Liver (tissue), 9 donors: ENCODE results near the gene GOPC. TPM values are rescaled to one million over a fixed set of nuclear protein-coding genes. Genes with fewer than 3 reads are reported as not detected.
A peak's percentile ranks its signal among the peaks of the same experiment; 100 is the strongest.

Experiments used
- DNase-seq: peaks from one replicate; pipeline ENCODE4 v3.0.0-alpha.2; 2017; ENCODE audit warnings: low spot score
- H3K27ac ChIP-seq, 2 donors: one replicate each; pipeline ENCODE4 v1.7.0; 2013; ENCODE audit warnings: inconsistent platforms in 2 of 2, low read length in 2 of 2, control low read depth in 1 of 2, low read depth in 1 of 2, mild to moderate bottlenecking in 1 of 2
- H3K27me3 ChIP-seq, 4 donors: one replicate each; pipeline versions ENCODE4 v1.6.1 to v1.7.0; 2013; ENCODE audit warnings: low read length in 3 of 4, inconsistent platforms in 1 of 4, mild to moderate bottlenecking in 1 of 4, moderate library complexity in 1 of 4; ENCODE audit not compliant: control insufficient read depth in 4 of 4, insufficient read depth in 4 of 4
- H3K36me3 ChIP-seq, 4 donors: one replicate each; pipeline versions ENCODE4 v1.6.1 to v1.7.0; 2013; ENCODE audit warnings: low read length in 3 of 4, mild to moderate bottlenecking in 3 of 4, low read depth in 1 of 4, moderate library complexity in 1 of 4; ENCODE audit not compliant: control insufficient read depth in 4 of 4, insufficient read depth in 3 of 4
- H3K4me1 ChIP-seq, 4 donors: one replicate each; pipeline versions ENCODE4 v1.6.1 to v1.7.0; 2013; ENCODE audit warnings: low read length in 3 of 4, mild to moderate bottlenecking in 3 of 4, moderate library complexity in 1 of 4; ENCODE audit not compliant: control insufficient read depth in 4 of 4, insufficient read depth in 4 of 4
- H3K4me3 ChIP-seq, 3 donors: one replicate each; pipeline versions ENCODE4 v1.6.1 to v1.7.0; 2013; ENCODE audit warnings: low read length in 3 of 3, control low read depth in 1 of 3, low read depth in 1 of 3, mild to moderate bottlenecking in 1 of 3
- H3K9ac ChIP-seq, 2 donors: one replicate each; pipeline ENCODE4 v1.7.0; 2013; ENCODE audit warnings: low read length in 2 of 2, mild to moderate bottlenecking in 2 of 2, moderate library complexity in 2 of 2, control low read depth in 1 of 2, low read depth in 1 of 2
- H3K9me3 ChIP-seq, 4 donors: one replicate each; pipeline versions ENCODE4 v1.6.1 to v1.7.0; 2013; ENCODE audit warnings: low read length in 3 of 4; ENCODE audit not compliant: control insufficient read depth in 4 of 4
- EGR1 ChIP-seq, 2 donors: IDR thresholded peaks; 2 replicates each; pipeline ENCODE4 v1.6.1; 2016 to 2018; ENCODE audit warnings: antibody characterized with exemption in 2 of 2, low read depth in 2 of 2
- FOXA1 ChIP-seq: IDR thresholded peaks from 2 replicates; pipeline ENCODE4 v1.6.1; 2016; ENCODE audit warnings: antibody characterized with exemption
- FOXA2 ChIP-seq: IDR thresholded peaks from 2 replicates; pipeline ENCODE4 v1.6.1; 2016; ENCODE audit warnings: antibody characterized with exemption
- GABPA ChIP-seq, 2 donors: IDR thresholded peaks in 1 of 2; conservative IDR thresholded peaks in 1 of 2; 2 replicates each; pipeline ENCODE4 v1.6.1; 2016; ENCODE audit warnings: antibody characterized with exemption in 2 of 2, mild to moderate bottlenecking in 1 of 2, moderate library complexity in 1 of 2
- HNF4A ChIP-seq, 2 donors: conservative IDR thresholded peaks; 2 replicates each; pipeline ENCODE4 v1.6.1; 2016; ENCODE audit warnings: antibody characterized with exemption in 2 of 2, mild to moderate bottlenecking in 2 of 2
- HNF4G ChIP-seq: IDR thresholded peaks from 2 replicates; pipeline ENCODE4 v1.6.1; 2016; ENCODE audit warnings: antibody characterized with exemption
- NR2F2 ChIP-seq: IDR thresholded peaks from 2 replicates; pipeline ENCODE4 v1.6.1; 2016; ENCODE audit warnings: antibody characterized with exemption
- RAD21 ChIP-seq, 2 donors: IDR thresholded peaks; 2 replicates each; pipeline ENCODE4 v1.6.1; 2016; ENCODE audit warnings: antibody characterized with exemption in 2 of 2, mild to moderate bottlenecking in 2 of 2
- RXRA ChIP-seq, 2 donors: IDR thresholded peaks; 2 replicates each; pipeline ENCODE4 v1.6.1; 2017 to 2018; ENCODE audit warnings: antibody characterized with exemption in 2 of 2, mild to moderate bottlenecking in 1 of 2
- YY1 ChIP-seq: IDR thresholded peaks from 2 replicates; pipeline ENCODE4 v1.6.1; 2016; ENCODE audit warnings: antibody characterized with exemption, mild to moderate bottlenecking
- WGBS: extraction: QIAGEN DNeasy Blood & Tissue Kit; methylation state at CpG from one replicate; pipeline ENCODE4 v1.1.7; 2013; 5-methylcytosine and 5-hydroxymethylcytosine counted together
- polyA plus RNA-seq, 2 donors: library from polyadenylated mRNA; stranded (reverse) in 1 of 2; unstranded in 1 of 2; fragments of 200-250 nt in 1 of 2; fragments of >200 nt in 1 of 2; fragmentation: Nextera tagmentation in 1 of 2; extraction: Ambion mirVana in 1 of 2; gene quantifications; one replicate each; pipeline versions ENCODE4 v1.2.1 to v1.2.3, GENCODE V29; 2013 to 2015
- total RNA-seq, 2 donors: library from RNA; depleted of rRNA; stranded (reverse); fragments of >200 nt; gene quantifications; one replicate each; pipeline ENCODE4 v1.2.3, GENCODE V29; 2014
- TF ChIP-seq, protein P1 (sequence below): IDR thresholded peaks from 2 replicates; pipeline ENCODE4 v1.6.1; 2016; ENCODE audit warnings: antibody characterized with exemption
- TF ChIP-seq, protein P2 (sequence below): IDR thresholded peaks from 2 replicates; pipeline ENCODE4 v1.6.1; 2016; ENCODE audit warnings: antibody characterized with exemption
- TF ChIP-seq, protein P3 (sequence below): IDR thresholded peaks from 2 replicates; pipeline ENCODE4 v1.6.1; 2016; ENCODE audit warnings: antibody characterized with exemption, mild to moderate bottlenecking
- TF ChIP-seq, protein P4 (sequence below): fragments of 150-350 bp; IDR thresholded peaks from 2 replicates; pipeline ENCODE4 v1.5.1; 2017; ENCODE audit warnings: improper control_type of control experiment, low read depth, low read length; ENCODE audit not compliant: missing input control
- TF ChIP-seq, protein P5 (sequence below): IDR thresholded peaks from 2 replicates; pipeline ENCODE4 v1.6.1; 2016; ENCODE audit warnings: antibody characterized with exemption
- donor health status: healthy.
- donor health status: healthy.
- donor health status: healthy.
- donor health status: healthy.
- donor health status: healthy.

The GOPC gene
- total and polyA plus RNA-seq, 4 donors, result 7.4 to 17.8 (median 11.4) TPM

DNA sequence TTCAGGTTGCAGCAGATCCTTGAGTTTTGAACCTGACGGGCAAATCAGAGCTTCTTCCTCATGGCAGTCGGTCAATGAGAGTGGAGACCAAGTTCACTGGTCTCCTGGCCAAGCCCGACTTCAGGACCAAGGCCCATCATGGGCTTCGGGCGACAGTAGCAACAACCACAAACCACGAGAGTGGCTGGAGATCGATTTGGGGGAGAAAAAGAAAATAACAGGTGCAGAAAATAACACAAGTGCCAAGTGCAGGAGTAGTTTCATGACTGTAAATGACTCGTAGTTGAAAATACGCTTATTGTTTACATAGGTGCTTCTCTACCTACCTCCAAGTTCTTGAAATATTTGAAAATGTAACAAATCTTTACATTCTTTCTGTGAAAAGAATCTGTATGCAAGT is 63.7 kb downstream of the GOPC start:
- WGBS, result 92% methylated on average over 9 of the region's 9 CpGs
- DNase-seq, result no peak
- Histone ChIP-seq H3K36me3 (peaks cover 0 to 20% (median 6%) of the 10 kb centered on the region in 4 donors), H3K4me1 (peaks cover 4 to 15% (median 10%) of the 10 kb centered on the region in 4 donors), H3K27me3 (no peaks in the 10 kb centered on the region), H3K4me3 (no peak overlapping the region), H3K9ac (no peak overlapping the region), H3K27ac (no peak overlapping the region), H3K9me3 (no peaks in the 10 kb centered on the region)
- no peak for TF ChIP-seq HNF4G
- no peak for TF ChIP-seq EGR1 (IDR thresholded peaks at IDR 0.05; ENCODE audit: low read depth in 2 of 2)
- TF ChIP-seq, protein P1, sequence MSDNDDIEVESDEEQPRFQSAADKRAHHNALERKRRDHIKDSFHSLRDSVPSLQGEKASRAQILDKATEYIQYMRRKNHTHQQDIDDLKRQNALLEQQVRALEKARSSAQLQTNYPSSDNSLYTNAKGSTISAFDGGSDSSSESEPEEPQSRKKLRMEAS, result no peak

DNA sequence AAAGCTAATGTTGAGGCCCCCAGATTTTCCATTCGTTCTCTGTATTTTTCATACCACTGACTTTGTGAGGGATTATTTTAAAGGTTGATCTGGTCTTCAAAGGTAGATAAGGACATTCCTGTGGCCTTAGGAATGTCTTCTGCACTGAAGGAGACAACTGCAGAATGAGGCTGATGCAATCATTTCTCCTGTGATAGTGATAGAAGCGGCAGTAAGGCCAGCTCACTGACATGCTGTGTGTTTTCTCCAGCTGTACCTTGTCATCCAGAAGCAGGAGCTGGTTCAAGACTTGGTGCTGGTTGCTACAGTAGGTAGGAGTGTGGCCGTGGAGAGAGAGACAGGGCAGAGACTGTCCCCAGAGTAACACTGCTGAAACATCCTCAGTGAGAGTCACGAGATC is 66.0 kb downstream of the GOPC start:
- no peaks in the 10 kb centered on the region for H3K27me3 ChIP-seq

DNA sequence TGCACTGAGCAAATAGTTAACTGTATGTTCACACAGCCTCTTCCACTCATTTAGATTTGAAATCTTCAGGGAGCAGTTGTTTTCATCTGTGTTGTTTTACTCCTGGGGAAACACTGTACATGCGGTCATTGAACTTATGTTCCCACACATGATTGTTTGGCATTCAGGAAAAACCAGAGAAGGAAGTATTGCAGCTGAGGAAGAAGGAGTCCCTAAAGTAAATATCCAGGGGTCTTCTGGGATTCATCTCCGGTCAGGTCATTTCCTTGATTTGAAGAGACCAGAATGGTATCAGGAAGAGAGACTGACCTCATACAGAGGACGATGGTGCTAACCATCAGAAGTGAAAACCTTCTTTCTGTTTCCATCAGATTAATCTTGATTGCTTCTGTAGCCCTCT is 67.3 kb downstream of the GOPC start:
- H3K9ac ChIP-seq, result no peak overlapping the region
- H3K4me3 ChIP-seq, result no peak overlapping the region
- WGBS, result 23% methylated on average over 3 of the region's 3 CpGs
- peaks cover 0 to 5% (median 2%) of the 10 kb centered on the region in 4 donors for H3K36me3 ChIP-seq
- no peaks in the 10 kb centered on the region for H3K9me3 ChIP-seq
- peaks cover 10 to 30% (median 22%) of the 10 kb centered on the region in 4 donors for H3K4me1 ChIP-seq
- H3K27me3 ChIP-seq, result no peaks in the 10 kb centered on the region
- DNase-seq, result no peak
- peak overlapping the region; percentile 21 to 58 for H3K27ac ChIP-seq
- TF ChIP-seq, protein P2, sequence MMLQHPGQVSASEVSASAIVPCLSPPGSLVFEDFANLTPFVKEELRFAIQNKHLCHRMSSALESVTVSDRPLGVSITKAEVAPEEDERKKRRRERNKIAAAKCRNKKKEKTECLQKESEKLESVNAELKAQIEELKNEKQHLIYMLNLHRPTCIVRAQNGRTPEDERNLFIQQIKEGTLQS, result no peak
- no peak for TF ChIP-seq FOXA2
- TF ChIP-seq, protein P3, sequence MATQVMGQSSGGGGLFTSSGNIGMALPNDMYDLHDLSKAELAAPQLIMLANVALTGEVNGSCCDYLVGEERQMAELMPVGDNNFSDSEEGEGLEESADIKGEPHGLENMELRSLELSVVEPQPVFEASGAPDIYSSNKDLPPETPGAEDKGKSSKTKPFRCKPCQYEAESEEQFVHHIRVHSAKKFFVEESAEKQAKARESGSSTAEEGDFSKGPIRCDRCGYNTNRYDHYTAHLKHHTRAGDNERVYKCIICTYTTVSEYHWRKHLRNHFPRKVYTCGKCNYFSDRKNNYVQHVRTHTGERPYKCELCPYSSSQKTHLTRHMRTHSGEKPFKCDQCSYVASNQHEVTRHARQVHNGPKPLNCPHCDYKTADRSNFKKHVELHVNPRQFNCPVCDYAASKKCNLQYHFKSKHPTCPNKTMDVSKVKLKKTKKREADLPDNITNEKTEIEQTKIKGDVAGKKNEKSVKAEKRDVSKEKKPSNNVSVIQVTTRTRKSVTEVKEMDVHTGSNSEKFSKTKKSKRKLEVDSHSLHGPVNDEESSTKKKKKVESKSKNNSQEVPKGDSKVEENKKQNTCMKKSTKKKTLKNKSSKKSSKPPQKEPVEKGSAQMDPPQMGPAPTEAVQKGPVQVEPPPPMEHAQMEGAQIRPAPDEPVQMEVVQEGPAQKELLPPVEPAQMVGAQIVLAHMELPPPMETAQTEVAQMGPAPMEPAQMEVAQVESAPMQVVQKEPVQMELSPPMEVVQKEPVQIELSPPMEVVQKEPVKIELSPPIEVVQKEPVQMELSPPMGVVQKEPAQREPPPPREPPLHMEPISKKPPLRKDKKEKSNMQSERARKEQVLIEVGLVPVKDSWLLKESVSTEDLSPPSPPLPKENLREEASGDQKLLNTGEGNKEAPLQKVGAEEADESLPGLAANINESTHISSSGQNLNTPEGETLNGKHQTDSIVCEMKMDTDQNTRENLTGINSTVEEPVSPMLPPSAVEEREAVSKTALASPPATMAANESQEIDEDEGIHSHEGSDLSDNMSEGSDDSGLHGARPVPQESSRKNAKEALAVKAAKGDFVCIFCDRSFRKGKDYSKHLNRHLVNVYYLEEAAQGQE, result peak; percentile 43
- TF ChIP-seq, protein P4, sequence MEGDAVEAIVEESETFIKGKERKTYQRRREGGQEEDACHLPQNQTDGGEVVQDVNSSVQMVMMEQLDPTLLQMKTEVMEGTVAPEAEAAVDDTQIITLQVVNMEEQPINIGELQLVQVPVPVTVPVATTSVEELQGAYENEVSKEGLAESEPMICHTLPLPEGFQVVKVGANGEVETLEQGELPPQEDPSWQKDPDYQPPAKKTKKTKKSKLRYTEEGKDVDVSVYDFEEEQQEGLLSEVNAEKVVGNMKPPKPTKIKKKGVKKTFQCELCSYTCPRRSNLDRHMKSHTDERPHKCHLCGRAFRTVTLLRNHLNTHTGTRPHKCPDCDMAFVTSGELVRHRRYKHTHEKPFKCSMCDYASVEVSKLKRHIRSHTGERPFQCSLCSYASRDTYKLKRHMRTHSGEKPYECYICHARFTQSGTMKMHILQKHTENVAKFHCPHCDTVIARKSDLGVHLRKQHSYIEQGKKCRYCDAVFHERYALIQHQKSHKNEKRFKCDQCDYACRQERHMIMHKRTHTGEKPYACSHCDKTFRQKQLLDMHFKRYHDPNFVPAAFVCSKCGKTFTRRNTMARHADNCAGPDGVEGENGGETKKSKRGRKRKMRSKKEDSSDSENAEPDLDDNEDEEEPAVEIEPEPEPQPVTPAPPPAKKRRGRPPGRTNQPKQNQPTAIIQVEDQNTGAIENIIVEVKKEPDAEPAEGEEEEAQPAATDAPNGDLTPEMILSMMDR, result no peak
- peak in 1 of 2 donors; percentile 48 for TF ChIP-seq RAD21 (IDR thresholded peaks at IDR 0.05)
- TF ChIP-seq YY1, result peak; percentile 22
- TF ChIP-seq RXRA (IDR thresholded peaks at IDR 0.05), result peak; percentile 97 to 98
- TF ChIP-seq HNF4A (conservative IDR thresholded peaks at IDR 0.05), result peak; percentile 50
- peak in 1 of 2 donors; percentile 45 for TF ChIP-seq EGR1 (IDR thresholded peaks at IDR 0.05; ENCODE audit: low read depth in 2 of 2)
- peak; percentile 75 for TF ChIP-seq NR2F2

More for the DNA sequence above, 66.0 kb downstream of the GOPC start:
- Histone ChIP-seq H3K9me3 (no peaks in the 10 kb centered on the region), H3K36me3 (peaks cover 0 to 17% (median 6%) of the 10 kb centered on the region in 4 donors), H3K4me1 (peaks cover 5 to 18% (median 11%) of the 10 kb centered on the region in 4 donors), H3K27ac (no peak overlapping the region), H3K4me3 (no peak overlapping the region), H3K9ac (no peak overlapping the region)
- TF ChIP-seq FOXA1, result no peak
- TF ChIP-seq, protein P4, result no peak
- TF ChIP-seq, protein P5, sequence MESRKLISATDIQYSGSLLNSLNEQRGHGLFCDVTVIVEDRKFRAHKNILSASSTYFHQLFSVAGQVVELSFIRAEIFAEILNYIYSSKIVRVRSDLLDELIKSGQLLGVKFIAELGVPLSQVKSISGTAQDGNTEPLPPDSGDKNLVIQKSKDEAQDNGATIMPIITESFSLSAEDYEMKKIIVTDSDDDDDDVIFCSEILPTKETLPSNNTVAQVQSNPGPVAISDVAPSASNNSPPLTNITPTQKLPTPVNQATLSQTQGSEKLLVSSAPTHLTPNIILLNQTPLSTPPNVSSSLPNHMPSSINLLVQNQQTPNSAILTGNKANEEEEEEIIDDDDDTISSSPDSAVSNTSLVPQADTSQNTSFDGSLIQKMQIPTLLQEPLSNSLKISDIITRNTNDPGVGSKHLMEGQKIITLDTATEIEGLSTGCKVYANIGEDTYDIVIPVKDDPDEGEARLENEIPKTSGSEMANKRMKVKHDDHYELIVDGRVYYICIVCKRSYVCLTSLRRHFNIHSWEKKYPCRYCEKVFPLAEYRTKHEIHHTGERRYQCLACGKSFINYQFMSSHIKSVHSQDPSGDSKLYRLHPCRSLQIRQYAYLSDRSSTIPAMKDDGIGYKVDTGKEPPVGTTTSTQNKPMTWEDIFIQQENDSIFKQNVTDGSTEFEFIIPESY, result no peak
- no peak for TF ChIP-seq EGR1 (IDR thresholded peaks at IDR 0.05; ENCODE audit: low read depth in 2 of 2)
- TF ChIP-seq HNF4A (conservative IDR thresholded peaks at IDR 0.05), result no peak
- no peak for TF ChIP-seq RAD21 (IDR thresholded peaks at IDR 0.05)
- TF ChIP-seq GABPA (IDR thresholded peaks at IDR 0.05 in 1 of 2, conservative IDR thresholded peaks at IDR 0.05 in 1 of 2), result no peak
- DNase-seq, result no peak
- whole genome bisulfite sequencing, result 92% methylated on average over 4 of the region's 4 CpGs
